GM19324 (cell line): Measurements from ENCODE around the gene GATM.
"Not testable (repeated sequence)": the region's sequence is repeated elsewhere in the genome, so short reads cannot be mapped to it uniquely, and the experiment has no call there.

Experiments used
- ATAC-seq: cut with Tn5 transposase; IDR thresholded peaks from one replicate; pipeline ENCODE4 v1.9.1; 2021; ENCODE audit warnings: mild to moderate bottlenecking, moderate library complexity; ENCODE audit not compliant: unreplicated experiment, low FRiP score

Gene GATM

DNA sequence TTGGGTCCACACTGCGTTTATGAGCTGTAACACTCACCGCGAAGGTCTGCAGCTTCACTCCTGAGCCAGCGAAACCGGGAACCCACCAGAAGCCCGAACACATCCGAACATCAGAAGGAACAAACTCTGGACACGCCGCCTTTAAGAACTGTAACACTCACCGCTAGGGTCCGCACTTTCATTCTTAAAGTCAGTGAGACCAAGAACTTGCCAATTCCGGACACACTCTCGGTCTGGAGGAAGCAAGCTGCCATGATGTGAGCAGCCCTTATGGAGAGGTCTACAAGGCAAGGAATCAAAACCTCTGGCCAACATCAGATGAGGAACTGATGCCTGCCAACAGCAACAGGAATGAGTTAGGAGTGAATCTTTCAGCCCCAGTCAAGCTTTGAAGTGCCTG, 63.4 kb downstream of the GATM start:
- no peak for ATAC-seq

DNA sequence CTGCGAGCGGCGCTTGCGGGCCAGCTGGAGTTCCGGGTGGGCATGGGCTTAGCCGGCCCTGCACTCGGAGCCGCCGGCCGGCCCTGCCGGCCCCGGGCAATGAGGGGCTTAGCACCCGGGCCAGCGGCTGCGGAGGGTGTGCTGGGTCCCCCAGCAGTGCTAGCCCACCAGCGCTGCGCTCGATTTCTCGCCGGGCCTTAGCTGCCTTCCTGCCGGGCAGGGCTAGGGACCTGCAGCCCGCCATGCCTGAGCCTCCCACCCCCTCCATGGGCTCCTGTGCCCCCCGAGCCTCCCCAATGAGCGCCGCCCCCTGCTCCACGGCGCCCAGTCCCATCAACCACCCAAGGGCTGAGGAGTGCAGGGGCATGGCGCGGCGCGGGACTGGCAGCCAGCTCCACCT, 64.2 kb downstream of the GATM start:
- ATAC-seq, result not testable (repeated sequence)
